Daoy (cell line): ENCODE measurements around the gene GEMIN5. TPM values are rescaled to one million over a fixed set of nuclear protein-coding genes. Genes with fewer than 3 reads are reported as not detected.

ENCODE experiments used
- DNase-seq: peaks from one replicate; pipeline ENCODE4 v3.0.0-alpha.2; 2015; ENCODE audit warnings: low read depth
- total RNA-seq: library from RNA; depleted of rRNA; stranded (reverse); fragments of >200 nt; shearing (Covaris generic); gene quantifications from 2 replicates; pipeline ENCODE4 v1.2.3, GENCODE V29; 2014; rRNA removed

Gene GEMIN5
- total RNA-seq, 1 experiment from 2014 or later = 25.5 TPM

DNA sequence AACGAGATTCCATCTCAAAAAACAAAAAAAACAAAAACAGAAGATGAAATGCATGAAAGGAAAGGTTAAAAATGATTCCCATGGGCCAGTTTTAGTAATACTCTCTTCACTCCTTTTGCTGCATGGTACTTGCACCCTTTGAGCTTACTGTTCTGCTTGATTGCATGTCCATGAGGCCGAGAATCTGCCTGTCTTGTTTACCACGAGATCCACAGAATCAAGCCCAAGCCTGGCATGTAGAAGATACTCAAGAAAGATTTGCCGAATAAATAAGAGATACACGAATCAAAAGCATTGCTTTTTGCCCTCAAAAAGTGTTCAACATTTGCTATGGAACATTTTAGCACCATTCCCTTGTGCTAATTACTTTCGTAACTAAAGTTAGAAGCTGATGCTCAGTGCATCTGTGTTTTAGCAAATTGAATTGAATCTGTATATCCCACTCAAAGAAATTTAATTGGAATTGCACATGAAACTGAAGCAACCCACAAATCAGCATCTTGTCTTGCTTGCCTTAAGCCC, 88.7 kb downstream of the GEMIN5 start:
- no peak for DNase-seq

- DNase-seq = no peak
These were observed 93.2 kb downstream of the GEMIN5 start for GRCh38 chr5:154844809-154845208.

- no peak for DNase-seq
These were observed 95.1 kb downstream of the GEMIN5 start for GRCh38 chr5:154842689-154843530.

DNA sequence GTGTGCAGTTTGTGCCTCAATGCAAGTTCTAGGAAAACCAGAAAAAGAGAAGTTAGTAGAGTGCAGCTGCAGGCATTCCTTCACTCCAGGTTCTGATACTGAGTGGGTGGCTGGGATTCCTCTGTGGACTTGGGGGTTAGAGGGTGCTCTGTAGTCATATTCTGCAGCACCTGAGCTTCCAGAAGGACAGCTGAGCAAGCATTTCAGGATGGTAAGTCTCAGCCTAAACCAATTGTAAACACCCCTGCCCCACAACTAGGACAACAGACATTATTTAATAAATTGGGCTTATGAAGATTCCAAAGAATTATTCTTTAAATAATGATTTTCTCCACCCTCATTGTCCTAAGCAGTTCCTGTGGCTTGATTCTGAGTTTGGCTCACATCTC, 96.7 kb downstream of the GEMIN5 start:
- DNase-seq = no peak

DNA sequence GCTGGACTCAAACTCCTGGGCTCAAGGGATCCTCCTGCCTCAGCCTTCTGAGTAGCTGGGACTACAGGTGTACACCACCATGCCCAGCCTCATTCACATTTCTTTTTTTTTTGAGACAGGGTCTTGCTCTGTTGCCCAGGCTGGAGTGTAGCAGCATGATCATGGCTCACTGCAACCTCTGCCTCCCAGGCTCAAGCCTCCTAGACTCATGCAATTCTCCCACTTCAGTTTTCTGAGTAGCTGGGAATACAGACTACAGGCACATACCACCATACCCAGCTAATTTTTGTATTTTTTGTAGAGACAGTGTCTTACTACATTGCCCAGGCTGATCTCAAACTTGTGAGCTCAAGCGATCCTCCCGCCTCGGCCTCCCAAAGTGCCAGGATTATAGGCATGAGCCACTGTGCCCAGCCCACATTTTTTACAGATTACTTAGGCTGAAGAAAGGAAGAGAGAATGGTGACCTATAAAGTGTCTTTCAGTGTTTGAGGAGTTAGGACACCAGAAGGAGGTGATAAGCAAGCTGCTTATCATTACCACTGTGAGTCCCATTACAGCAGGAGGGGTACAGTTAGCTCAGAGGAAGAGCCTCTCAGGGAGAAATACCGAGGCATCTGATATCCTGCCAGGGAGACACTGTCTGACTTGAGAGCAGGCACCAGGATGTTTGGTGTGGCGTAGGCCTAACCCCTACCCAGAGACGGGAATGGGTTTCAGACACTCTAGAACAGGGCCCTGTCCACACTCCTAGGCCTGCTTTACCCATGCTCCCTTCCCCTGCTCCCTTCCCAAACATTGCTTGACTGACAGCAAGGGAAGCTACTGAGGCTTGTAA, 97.4 kb downstream of the GEMIN5 start:
- DNase-seq = no peak

Other genes starting within 250 kb of the GEMIN5 start
- 38.5 and 61.9 TPM in 2 replicates for gene LARP1, start 182.8 kb downstream of the GEMIN5 start, total RNA-seq
- 0.12 and 0.46 TPM in 2 replicates for gene FAXDC2, start 87.6 kb downstream of the GEMIN5 start, total RNA-seq
- gene CNOT8, start 79.6 kb downstream of the GEMIN5 start, total RNA-seq = 70.3 and 89.9 TPM in 2 replicates
- gene MRPL22, start 2.9 kb upstream of the GEMIN5 start, total RNA-seq = 15.6 and 34.3 TPM in 2 replicates
- 0.17 TPM in 1 of 2 replicates, not detected in the other for gene KIF4B, start 75.5 kb upstream of the GEMIN5 start, total RNA-seq